ENCODE results near the gene LCN10.
A peak's percentile ranks its signal among the peaks of the same experiment; 100 is the strongest.

Gene LCN10

DNA sequence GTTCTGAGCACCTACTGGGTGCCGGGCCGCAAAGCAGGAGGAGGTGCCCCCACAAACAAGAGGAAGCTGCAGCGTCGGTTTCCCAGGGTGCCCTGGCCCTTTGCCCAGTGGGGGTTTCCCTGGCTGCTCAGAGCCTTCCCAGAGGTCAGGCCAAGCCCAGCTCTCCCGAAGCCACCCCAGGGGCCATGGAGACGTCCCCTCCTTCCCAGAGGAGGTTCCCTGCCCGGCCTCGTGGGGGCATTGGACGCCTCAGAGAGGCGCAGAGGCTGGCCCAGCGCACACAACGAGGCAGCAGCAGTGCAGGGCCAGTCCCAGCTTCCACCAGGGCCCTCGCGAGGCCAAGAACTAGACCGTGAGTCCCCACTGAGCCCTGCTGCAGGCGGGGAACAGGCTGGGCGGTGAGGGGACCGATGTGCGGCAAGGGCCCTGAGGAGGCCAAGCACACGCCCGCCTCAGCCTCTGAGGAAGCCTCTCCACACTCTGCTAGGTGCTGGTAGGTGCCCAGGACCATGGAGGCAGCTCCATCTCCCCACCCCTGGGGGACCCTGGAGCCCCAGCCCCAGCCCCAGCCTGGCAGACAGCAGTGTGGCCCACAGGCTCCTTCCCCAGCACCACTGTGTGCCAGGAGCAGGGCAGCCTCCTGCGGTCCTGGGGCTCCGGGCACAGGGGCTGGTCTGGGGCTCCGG, 23.4 kb downstream of the LCN10 start:
- Mint-ChIP-seq H3K9me3 (no peaks in the 10 kb centered on the region), H3K4me3 (no peak overlapping the region), H3K27ac (no peak overlapping the region), H3K4me1 (peaks cover 12% of the 10 kb centered on the region), H3K27me3 (ENCODE audit: low read depth) (no peaks in the 10 kb centered on the region), H3K36me3 (ENCODE audit: low read depth) (peaks cover 12% of the 10 kb centered on the region)
- TF ChIP-seq CTCF (IDR thresholded peaks at IDR 0.05; ENCODE audit: unreplicated experiment in 3 of 3), result no peak

DNA sequence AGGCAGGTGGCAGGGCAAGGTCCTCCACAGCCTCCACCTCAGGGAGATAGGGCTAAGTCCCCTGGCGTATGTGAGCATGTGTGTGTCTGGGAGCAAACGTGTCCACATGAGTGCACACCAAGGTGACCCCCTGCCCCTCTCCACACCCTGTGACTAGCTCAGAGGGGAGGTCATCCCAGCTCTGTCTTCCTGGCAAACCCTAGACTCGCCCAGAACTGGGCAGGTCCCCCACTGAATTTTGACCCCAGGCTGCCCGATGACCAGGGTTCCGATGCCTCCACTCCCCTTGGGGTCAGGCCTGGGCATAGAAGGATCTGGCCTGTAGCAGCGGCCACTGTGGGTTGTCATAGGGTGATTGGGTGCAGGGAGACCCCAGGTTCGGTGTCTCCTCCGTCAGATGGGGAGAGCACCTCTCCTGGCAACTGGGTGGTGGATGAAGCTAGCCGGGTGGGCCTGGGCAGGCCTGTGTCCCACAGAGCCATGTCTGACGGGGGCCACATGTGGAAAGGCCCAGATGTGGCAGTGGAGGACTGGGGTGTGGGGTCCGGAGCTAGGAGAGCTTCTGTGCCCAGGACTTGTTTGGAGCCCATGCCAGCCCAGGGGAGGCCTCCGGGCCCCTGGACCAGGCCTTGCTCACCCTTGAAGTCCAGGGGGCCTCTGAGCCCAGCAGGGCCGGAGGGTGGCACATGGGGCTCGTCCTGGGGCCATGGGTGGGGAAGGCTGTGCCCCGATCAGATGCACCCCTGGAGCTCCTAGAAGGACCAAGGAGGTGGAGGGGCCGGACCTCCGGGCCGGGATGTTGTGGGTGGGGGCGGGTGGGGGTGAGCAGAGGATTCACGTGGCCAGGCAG, 24.2 kb downstream of the LCN10 start:
- peaks cover 12% of the 10 kb centered on the region for H3K4me1 Mint-ChIP-seq
- TF ChIP-seq CTCF (IDR thresholded peaks at IDR 0.05; ENCODE audit: unreplicated experiment in 3 of 3), result no peak
- H3K27me3 Mint-ChIP-seq (ENCODE audit: low read depth), result no peaks in the 10 kb centered on the region
- H3K36me3 Mint-ChIP-seq (ENCODE audit: low read depth), result peaks cover 4% of the 10 kb centered on the region
- no peak overlapping the region for H3K27ac Mint-ChIP-seq
- H3K4me3 Mint-ChIP-seq, result no peak overlapping the region
- H3K9me3 Mint-ChIP-seq, result no peaks in the 10 kb centered on the region

DNA sequence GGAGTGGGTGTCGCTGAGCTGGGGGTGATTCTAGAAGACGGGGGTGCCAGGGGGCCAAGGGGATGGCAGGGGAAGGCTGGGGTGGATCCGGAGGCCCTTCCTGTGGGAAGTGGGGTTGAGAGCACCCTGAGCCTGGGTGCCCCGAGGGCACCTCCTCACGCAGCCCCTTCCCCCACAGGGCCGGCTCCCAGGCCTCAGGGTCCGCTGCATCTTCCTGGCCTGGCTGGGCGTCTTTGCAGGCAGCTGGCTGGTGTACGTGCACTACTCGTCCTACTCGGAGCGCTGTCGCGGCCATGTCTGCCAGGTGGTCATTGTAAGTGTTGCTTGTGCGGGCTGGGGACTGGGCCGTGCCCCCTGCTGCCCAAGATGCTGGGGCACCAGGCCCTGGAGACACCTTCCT, 25.3 kb downstream of the LCN10 start:
- TF ChIP-seq CTCF (IDR thresholded peaks at IDR 0.05; ENCODE audit: unreplicated experiment in 3 of 3), result no peak
- no peak overlapping the region for H3K4me3 Mint-ChIP-seq
- H3K9me3 Mint-ChIP-seq, result no peaks in the 10 kb centered on the region
- H3K27me3 Mint-ChIP-seq (ENCODE audit: low read depth), result no peaks in the 10 kb centered on the region
- H3K27ac Mint-ChIP-seq, result no peak overlapping the region
- H3K36me3 Mint-ChIP-seq (ENCODE audit: low read depth), result peaks cover 3% of the 10 kb centered on the region
- H3K4me1 Mint-ChIP-seq, result peaks cover 12% of the 10 kb centered on the region

DNA sequence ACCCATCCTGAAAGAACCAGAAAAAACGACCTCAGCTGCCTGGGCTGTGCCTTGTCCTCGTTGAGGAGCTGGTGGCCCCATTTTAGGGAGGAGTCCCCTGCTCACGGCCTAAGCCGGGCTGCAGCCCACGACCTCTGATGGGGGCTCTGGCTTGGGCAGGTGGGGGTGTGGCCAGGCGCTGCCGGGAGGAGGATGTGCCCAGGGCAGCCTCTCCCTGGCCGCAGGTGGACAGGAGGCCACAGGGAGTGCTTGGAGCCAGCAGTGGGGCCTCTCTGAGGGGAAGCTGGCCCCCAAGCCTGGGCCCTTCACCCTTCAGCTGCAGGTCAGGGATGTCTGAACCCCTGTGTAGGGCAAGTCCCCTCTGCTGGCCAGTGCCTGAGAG, 27.9 kb downstream of the LCN10 start:
- H3K4me3 Mint-ChIP-seq, result peak overlapping the region in 1 of 3 experiments; percentile 81
- no peaks in the 10 kb centered on the region for H3K27me3 Mint-ChIP-seq (ENCODE audit: low read depth)
- peaks cover 7% of the 10 kb centered on the region for H3K4me1 Mint-ChIP-seq
- H3K36me3 Mint-ChIP-seq (ENCODE audit: low read depth), result no peaks in the 10 kb centered on the region
- no peak for TF ChIP-seq CTCF (IDR thresholded peaks at IDR 0.05; ENCODE audit: unreplicated experiment in 3 of 3)
- no peaks in the 10 kb centered on the region for H3K9me3 Mint-ChIP-seq
- no peak overlapping the region for H3K27ac Mint-ChIP-seq

- Mint-ChIP-seq H3K9me3 (no peaks in the 10 kb centered on the region), H3K4me3 (peak overlapping the region; percentile 79 to 81 (median 79)), H3K27ac (no peak overlapping the region), H3K36me3 (ENCODE audit: low read depth) (no peaks in the 10 kb centered on the region), H3K27me3 (ENCODE audit: low read depth) (no peaks in the 10 kb centered on the region), H3K4me1 (peaks cover 7% of the 10 kb centered on the region)
- TF ChIP-seq CTCF (IDR thresholded peaks at IDR 0.05; ENCODE audit: unreplicated experiment in 3 of 3), result no peak
These were observed 28.4 kb downstream of the LCN10 start for GRCh38 chr9:136714096-136714892.

Data from nephron (organoid).